Activated CD8-positive, alpha-beta memory T cell treated with anti-CD3 and anti-CD28 coated beads, Interleukin-2, amount 10 ng/mL, durations not matched to agents 7 days and 5 days (primary cell): ENCODE measurements around the gene PKMYT1. TPM values are rescaled to one million over a fixed set of nuclear protein-coding genes. Genes with fewer than 3 reads are reported as not detected.
"Not testable (repeated sequence)": the region's sequence is repeated elsewhere in the genome, so short reads cannot be mapped to it uniquely, and the experiment has no call there.

Experiments used
- ATAC-seq: fragments of 150-1000 bp; cut with Tn5 transposase; one replicate; pipeline ENCODE4 v1.10.0; 2021; ENCODE audit warnings: moderate library complexity
- CTCF ChIA-PET: fragments of 350-600 bp; sonication (Branson Sonifier 250); formaldehyde crosslinking; loops from one replicate; lab custom pipeline; 2021; ENCODE audit warnings: antibody characterized with exemption; lab: Charles Lee
- DNase-seq: peaks from one replicate; pipeline ENCODE4 v3.0.0-alpha.2; 2020
- H3K27ac Mint-ChIP-seq: one replicate; pipeline ENCODE4 v1.8.0; 2021; ENCODE audit warnings: mild to moderate bottlenecking, mixed read lengths
- H3K27me3 Mint-ChIP-seq: one replicate; pipeline ENCODE4 v1.8.0; 2021; ENCODE audit warnings: mixed read lengths
- H3K36me3 Mint-ChIP-seq: one replicate; pipeline ENCODE4 v1.8.0; 2021; ENCODE audit warnings: mild to moderate bottlenecking, mixed read lengths
- H3K4me1 Mint-ChIP-seq: one replicate; pipeline ENCODE4 v1.8.0; 2021; ENCODE audit warnings: mixed read lengths
- H3K4me3 Mint-ChIP-seq: one replicate; pipeline ENCODE4 v1.8.0; 2021; ENCODE audit warnings: mild to moderate bottlenecking, moderate library complexity, mixed read lengths
- H3K9me3 Mint-ChIP-seq: one replicate; pipeline ENCODE4 v1.8.0; 2022; ENCODE audit warnings: low read depth, mixed read lengths
- total RNA-seq, 2 experiments: library from RNA; stranded (reverse); gene quantifications; one replicate each; pipeline ENCODE4 v1.2.3, GENCODE V29; 2021

Gene PKMYT1
- total RNA-seq, 2 experiments from 2014 or later = 146 to 199 TPM

DNA sequence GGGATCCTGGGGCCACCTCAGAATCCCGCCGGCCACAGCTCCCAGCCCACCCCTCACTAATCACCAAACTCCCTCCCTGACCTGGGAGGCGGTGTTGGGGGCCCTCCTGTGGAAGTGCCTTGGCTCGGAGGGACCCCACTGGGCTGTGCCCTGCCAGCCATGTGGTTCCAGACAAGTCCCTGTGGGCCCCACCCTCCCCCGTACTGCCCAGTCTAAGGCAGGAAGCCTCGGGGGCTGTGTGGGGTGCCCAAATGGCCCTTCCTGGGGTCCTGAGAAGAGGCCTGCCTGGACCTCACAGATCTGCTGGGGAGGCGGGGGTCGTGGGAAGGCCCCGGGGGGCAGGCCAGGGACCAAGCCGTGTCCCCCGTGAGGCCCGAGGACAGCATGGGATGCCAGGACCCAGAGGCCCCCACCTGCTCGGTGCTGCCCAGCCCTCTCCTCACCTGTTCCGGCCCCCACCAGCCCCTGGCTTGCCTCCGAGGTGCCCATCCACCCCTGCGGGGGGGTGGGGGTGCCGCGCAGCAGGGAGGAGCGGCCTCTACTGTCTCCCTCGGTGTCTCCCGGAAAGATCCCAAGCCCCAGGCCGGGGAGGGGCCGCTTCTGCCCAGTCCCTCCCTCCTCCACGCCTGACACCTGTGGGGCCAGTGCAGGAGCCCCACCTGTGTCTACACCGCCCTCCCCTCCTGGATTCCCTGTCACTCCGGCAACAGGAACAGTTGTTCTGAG, 25.4 kb downstream of the PKMYT1 start:
- H3K4me1 Mint-ChIP-seq = no peaks in the 10 kb centered on the region
- H3K27ac Mint-ChIP-seq = no peak overlapping the region

DNA sequence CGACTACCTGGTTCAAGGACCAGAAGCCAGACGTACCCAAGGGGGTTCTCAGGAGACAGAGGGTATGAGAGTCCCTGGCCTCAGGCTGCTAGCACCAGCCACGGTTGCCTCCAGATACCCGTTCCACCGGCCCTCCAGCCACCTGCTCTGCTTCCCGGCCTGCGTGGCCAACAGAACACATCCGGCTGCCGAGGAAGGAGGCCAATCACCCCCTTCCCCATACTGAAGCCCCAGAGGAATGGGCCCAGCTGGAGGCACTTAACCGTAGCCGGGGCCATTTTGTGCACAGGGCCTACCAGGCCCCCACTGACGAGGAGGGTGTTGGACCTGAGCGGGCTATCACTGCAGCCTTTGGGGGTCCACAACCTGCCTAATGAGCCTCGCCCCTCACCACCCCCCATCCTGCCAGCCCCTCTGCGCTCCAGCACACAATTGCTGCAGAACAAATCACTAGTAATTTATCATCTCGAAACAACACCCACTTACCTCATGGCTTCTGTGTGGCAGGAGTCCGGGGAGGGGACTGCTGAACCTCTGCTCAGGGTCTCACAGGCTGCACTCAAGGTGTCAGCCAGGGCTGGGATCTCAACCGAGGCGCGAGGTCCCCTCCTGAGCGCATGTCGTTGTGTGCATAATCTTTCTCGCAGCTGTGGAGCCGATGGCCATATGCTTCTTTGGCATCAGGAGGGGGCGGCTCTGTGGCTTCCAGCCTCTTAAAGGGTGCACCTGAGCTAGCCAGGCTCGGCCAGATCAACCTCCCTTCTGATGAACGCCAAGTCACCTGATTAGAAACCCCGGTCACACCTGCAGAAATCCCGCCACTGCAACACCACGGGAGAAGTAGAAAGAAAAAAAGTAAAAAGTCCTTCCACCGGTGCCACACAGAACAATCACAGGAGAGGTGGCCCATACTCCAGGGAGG, 26.3 kb downstream of the PKMYT1 start:
- Mint-ChIP-seq H3K36me3 (no peaks in the 10 kb centered on the region), H3K9me3 (no peaks in the 10 kb centered on the region), H3K27ac (no peak overlapping the region), H3K27me3 (peaks cover 13% of the 10 kb centered on the region), H3K4me1 (no peaks in the 10 kb centered on the region), H3K4me3 (no peak overlapping the region)
- CTCF ChIA-PET = interaction anchor here (1.4 kb wide), 1 partner anchor 27 kb away, joined by 5 read pairs; no protein-coding TSS in a partner anchor
- DNase-seq (no peak), ATAC-seq (no peak)

More for the DNA sequence above, 25.4 kb downstream of the PKMYT1 start:
- Mint-ChIP-seq H3K9me3 (no peaks in the 10 kb centered on the region), H3K36me3 (no peaks in the 10 kb centered on the region), H3K4me3 (no peak overlapping the region), H3K27me3 (peaks cover 15% of the 10 kb centered on the region)
- ATAC-seq = no peak
- no peak for DNase-seq
- CTCF ChIA-PET = no interaction called here

DNA sequence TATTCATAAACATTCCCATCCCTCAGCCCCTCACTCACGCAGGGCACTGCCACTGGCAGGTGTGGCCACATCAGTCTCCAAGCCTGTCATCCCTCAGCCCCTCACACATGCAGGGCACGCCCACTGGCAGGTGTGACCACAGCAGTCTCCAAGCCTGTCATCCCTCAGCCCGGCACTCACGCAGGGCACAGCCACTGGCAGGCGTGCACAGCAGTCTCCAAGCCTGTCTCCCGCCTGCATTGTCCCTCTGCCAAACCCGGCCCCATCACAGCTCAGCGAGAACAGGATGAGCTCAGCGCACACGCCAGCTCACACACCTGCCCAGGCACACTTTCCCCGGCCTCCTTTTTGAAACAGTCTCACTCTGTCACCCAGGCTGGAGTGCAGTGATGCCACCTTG, 27.6 kb downstream of the PKMYT1 start:
- Mint-ChIP-seq H3K27me3 (peaks cover 12% of the 10 kb centered on the region), H3K27ac (no peak overlapping the region), H3K9me3 (no peaks in the 10 kb centered on the region), H3K36me3 (no peaks in the 10 kb centered on the region), H3K4me1 (no peaks in the 10 kb centered on the region), H3K4me3 (no peak overlapping the region)
- ATAC-seq (no peak), DNase-seq (no peak)
- CTCF ChIA-PET = interaction anchor here (0.9 to 1.4 kb wide), 3 partner anchors 8 to 65 kb away, joined by 3 to 5 read pairs (median 5); no protein-coding TSS in a partner anchor

DNA sequence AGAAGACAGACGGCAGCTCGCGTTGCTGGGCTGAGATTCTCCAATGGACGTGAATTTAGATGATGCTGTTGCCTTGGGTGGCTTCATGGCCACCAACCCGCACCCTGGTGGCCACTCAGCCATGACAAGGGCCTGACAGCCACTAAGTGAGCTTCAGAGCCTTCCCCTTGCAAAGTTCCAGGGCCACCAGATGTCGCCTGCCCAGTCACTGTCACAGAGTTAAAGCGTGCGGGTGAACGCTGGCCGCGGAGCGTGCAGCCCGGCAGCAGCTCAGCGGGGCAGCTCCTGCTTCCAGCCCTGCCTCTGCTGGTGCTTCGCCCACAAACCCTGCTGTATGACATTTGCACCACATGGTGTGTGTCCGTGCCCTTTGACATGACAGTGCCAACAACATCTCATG, 29.5 kb downstream of the PKMYT1 start:
- CTCF ChIA-PET = interaction anchor here (1.0 to 1.6 kb wide), 4 partner anchors 13 to 32 kb away, joined by 3 to 4 read pairs (median 3); partner anchors contain the start of genes KREMEN2 and PKMYT1
- no peak overlapping the region for H3K4me3 Mint-ChIP-seq
- H3K4me1 Mint-ChIP-seq = no peaks in the 10 kb centered on the region
- no peak overlapping the region for H3K27ac Mint-ChIP-seq
- ATAC-seq = no peak
- peaks cover 10% of the 10 kb centered on the region for H3K27me3 Mint-ChIP-seq
- no peaks in the 10 kb centered on the region for H3K9me3 Mint-ChIP-seq
- H3K36me3 Mint-ChIP-seq = peaks cover 3% of the 10 kb centered on the region
- DNase-seq = no peak

DNA sequence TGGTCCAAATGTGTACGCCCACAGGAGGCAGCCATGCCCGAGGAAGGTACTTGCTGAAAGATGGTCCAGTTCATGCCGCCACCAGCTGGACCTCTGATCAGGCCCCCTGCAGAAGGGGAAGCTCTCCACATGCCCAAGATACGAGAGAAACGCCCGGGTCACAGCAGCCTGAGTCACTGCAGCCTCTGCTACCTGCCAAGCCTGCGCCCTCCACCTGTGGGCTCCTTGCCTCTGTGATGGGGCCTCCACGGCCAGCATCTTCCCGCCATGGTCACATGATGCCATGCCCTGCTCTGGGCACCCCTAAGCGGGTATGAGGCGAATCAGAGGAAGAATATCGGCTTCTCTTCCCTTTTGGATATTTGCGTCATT, 29.9 kb downstream of the PKMYT1 start:
- ATAC-seq = no peak
- Mint-ChIP-seq H3K4me3 (no peak overlapping the region), H3K4me1 (no peaks in the 10 kb centered on the region), H3K36me3 (peaks cover 3% of the 10 kb centered on the region), H3K9me3 (no peaks in the 10 kb centered on the region), H3K27me3 (peaks cover 10% of the 10 kb centered on the region), H3K27ac (no peak overlapping the region)
- no peak for DNase-seq
- CTCF ChIA-PET = interaction anchor here (1.0 to 1.1 kb wide), 2 partner anchors 30 to 31 kb away, joined by 3 read pairs; partner anchors contain the start of gene PKMYT1

DNA sequence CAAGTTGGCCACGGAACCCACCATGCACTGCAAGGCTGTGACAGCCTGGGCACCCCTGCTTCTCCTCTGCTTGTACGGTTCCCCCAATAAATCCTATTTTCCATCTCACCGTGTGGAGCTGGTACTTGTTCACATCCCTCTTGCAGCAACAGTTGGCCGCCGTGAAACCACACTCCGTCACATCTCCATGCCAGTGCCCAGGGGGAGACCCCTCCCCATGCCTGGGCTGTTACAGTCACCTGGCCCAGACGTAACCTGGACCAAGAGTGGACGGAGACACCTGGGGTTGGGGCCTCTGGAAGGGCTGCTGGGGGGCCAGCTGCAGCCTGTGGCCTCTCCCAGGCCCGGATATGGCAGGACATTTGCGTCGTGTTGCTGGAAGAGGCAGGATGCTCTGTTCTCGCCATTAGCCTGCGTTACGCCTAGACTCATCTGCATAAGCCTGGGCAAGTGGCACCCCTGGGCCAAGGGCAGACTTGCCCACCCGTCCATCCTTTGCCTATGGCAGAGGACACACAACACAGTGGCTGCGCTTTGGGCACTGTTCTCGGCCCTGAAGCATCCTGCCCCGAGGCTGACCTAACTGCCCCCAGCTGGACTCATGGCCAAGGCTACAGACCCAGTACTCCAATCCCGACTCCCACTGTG, 30.4 kb downstream of the PKMYT1 start:
- H3K27ac Mint-ChIP-seq = no peak overlapping the region
- H3K27me3 Mint-ChIP-seq = peaks cover 10% of the 10 kb centered on the region
- peaks cover 3% of the 10 kb centered on the region for H3K36me3 Mint-ChIP-seq
- CTCF ChIA-PET = interaction anchor here (1.0 to 3.0 kb wide), 2 partner anchors 23 to 31 kb away, joined by 3 to 13 read pairs; partner anchors contain the start of gene PKMYT1
- no peaks in the 10 kb centered on the region for H3K4me1 Mint-ChIP-seq
- DNase-seq (no peak), ATAC-seq (no peak)
- H3K9me3 Mint-ChIP-seq = no peaks in the 10 kb centered on the region
- no peak overlapping the region for H3K4me3 Mint-ChIP-seq

DNA sequence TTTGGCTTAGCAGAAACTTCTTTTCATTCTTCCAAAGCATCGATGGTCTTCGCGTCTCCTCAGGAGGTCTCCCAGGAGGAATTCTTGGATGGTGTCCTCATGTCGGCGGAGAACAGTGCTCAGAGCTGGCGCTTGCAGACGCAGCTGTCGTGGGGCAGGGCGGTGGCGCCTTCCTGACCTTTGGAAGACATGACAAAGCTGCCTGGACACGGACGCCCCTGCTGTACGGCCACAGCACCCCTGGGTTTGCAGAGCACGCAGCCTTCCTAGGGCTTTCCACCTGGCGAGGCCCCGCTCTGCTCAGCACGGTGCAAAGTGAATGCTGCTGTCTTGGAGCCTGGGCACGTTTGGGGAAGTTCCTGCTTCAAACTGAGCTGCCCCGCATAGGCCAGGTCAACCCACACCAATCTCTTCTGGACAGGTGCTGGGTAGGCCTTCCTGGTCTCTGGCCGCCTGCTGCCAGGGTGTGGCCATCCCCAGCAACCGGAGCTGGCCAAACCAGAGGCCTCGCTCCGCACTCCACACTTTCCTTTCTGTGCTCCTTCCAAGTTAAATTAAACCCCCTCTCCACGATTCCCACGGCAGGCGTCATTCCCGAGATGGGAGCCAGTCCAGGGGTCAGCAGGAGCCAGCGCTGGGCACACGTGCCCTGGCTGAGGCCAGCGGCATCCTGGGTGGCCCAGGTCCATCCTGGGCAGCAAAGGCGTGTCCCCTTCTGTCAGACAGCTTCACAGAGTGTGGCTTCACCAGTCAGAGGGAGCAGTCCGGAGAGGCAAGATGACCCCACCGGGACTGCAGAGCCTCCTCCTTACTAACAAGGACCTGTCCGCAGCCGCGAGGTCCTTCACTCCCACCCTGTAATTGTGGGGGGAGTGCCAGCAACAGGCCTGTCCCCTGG, 31.2 kb downstream of the PKMYT1 start:
- no peak overlapping the region for H3K27ac Mint-ChIP-seq

DNA sequence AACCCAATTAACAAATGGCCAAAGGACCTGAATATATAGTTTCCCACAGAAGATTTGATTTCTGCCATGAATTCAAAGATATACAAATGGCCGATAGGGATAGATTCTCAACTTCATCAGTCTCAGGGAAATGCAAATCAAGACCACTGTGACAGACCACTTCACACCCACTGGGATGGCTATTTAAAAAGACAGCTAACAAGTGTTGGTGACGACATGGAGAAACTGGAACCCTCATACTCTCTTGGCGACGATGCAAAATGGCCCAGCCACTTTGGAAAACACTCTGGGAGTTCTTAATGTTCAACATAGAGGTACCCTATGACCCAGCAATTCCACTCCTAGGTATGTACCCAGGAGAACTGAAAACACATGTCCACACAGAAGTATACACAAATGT, 33.6 kb downstream of the PKMYT1 start:
- Mint-ChIP-seq H3K4me3 (no peak overlapping the region), H3K27ac (no peak overlapping the region), H3K36me3 (peaks cover 5% of the 10 kb centered on the region), H3K9me3 (no peaks in the 10 kb centered on the region), H3K27me3 (no peaks in the 10 kb centered on the region), H3K4me1 (no peaks in the 10 kb centered on the region)
- ATAC-seq (no peak), DNase-seq (no peak)
- CTCF ChIA-PET = interaction anchor here (1.3 to 3.0 kb wide), 2 partner anchors 15 to 20 kb away, joined by 6 to 13 read pairs; no protein-coding TSS in a partner anchor

More for the DNA sequence above, 31.2 kb downstream of the PKMYT1 start:
- Mint-ChIP-seq H3K4me1 (no peaks in the 10 kb centered on the region), H3K36me3 (peaks cover 3% of the 10 kb centered on the region), H3K9me3 (no peaks in the 10 kb centered on the region), H3K27me3 (peaks cover 6% of the 10 kb centered on the region), H3K4me3 (no peak overlapping the region)
- CTCF ChIA-PET = interaction anchor here (3.0 kb wide), 1 partner anchor 22 kb away, joined by 13 read pairs; no protein-coding TSS in a partner anchor
- DNase-seq = no peak
- no peak for ATAC-seq

DNA sequence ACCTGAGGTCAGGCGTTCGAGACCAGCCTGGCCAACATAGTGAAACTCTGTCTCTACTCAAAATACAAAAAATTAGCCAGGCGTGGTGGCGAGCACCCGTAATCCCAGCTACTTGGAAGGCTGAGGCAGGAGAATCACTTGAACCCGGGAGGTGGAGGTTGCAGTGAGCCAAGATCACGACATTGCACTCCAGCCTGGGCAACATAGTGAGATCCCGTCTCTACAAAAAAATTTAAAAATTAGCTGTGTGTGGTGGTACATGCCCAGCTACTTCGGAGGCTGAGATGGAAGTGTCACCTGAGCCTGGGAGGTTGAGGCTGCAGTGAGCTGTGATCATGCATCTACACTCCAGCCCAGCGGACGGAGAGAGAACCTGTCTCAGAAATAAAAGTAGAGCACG, 36.5 kb downstream of the PKMYT1 start:
- CTCF ChIA-PET = interaction anchor here (3.9 kb wide), 1 partner anchor 17 kb away, joined by 20 read pairs; no protein-coding TSS in a partner anchor

DNA sequence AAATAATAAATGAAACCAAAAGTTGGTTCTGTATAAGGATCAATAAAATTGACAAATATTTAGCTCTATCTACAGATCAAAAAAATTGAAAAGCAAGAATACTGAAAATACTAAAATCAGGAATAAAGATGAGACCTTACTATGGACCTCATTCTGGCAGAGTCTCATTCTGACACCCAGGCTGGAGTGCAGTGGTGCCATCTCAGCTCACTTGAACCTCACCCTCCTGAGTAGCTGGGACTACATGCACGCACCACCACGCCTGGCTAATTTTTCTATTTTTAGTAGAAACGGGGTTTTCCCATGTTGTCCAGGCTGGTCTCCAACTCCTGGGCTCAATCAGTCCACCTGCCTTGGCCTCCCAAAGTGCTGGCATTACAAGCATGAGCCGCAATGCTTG, 38.2 kb downstream of the PKMYT1 start:
- ATAC-seq (no peak), DNase-seq (no peak)
- Mint-ChIP-seq H3K36me3 (peaks cover 22% of the 10 kb centered on the region), H3K27me3 (no peaks in the 10 kb centered on the region), H3K9me3 (no peaks in the 10 kb centered on the region), H3K27ac (no peak overlapping the region), H3K4me1 (no peaks in the 10 kb centered on the region), H3K4me3 (no peak overlapping the region)
- CTCF ChIA-PET = interaction anchor here (1.0 to 3.9 kb wide), 2 partner anchors 15 to 31 kb away, joined by 3 to 20 read pairs; no protein-coding TSS in a partner anchor

More for the DNA sequence above, 36.5 kb downstream of the PKMYT1 start:
- H3K4me3 Mint-ChIP-seq, ATAC-seq, H3K27me3 Mint-ChIP-seq, DNase-seq, H3K4me1 Mint-ChIP-seq, H3K9me3 Mint-ChIP-seq, H3K27ac Mint-ChIP-seq: not testable (repeated sequence)
- H3K36me3 Mint-ChIP-seq = peaks cover 23% of the 10 kb centered on the region

DNA sequence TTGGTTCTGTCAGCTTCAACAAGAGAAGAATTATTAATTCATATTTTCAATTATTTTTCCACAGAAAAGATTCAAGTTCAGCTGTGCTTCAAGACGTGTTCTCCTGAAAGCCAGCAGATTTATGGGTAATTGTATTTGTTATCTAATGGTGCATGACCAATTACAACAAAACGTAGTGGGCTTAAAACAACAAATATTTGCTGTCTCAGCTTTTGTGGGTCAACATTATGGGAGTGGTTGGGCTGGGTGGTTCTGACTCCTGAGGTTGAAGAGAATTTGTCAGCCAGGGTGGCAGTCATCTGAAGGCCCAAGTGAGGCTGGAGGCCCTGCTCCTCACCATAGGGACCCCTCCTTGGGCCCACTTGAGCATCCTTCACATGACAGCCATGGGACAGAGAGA, 40.3 kb downstream of the PKMYT1 start:
- H3K27me3 Mint-ChIP-seq = no peaks in the 10 kb centered on the region
- ATAC-seq (no peak), DNase-seq (no peak)
- H3K27ac Mint-ChIP-seq = no peak overlapping the region
- H3K36me3 Mint-ChIP-seq = peaks cover 20% of the 10 kb centered on the region
- H3K4me1 Mint-ChIP-seq = no peaks in the 10 kb centered on the region
- no peak overlapping the region for H3K4me3 Mint-ChIP-seq
- CTCF ChIA-PET = interaction anchor here (1.0 to 1.4 kb wide), 3 partner anchors 13 to 65 kb away, joined by 3 to 4 read pairs (median 3); partner anchors contain the start of gene PAQR4
- H3K9me3 Mint-ChIP-seq = no peaks in the 10 kb centered on the region

DNA sequence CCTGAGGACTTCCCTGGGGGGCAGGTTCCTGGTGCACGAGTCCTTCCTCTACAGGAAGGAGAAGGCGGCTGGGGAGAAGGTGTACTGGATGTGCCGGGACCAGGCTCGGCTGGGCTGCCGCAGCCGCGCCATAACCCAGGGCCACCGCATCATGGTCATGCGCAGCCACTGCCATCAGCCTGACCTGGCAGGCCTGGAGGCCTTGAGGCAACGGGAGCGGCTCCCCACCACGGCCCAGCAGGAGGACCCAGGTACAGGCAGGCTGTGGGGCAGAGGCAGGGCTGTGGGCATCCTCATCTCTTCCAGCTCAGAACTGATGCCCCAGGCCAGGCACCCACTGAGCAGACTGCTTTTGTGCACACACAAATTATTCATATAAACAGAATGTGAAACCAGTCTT, 42.0 kb downstream of the PKMYT1 start:
- H3K27ac Mint-ChIP-seq = no peak overlapping the region
- DNase-seq (no peak), ATAC-seq (no peak)
- no peaks in the 10 kb centered on the region for H3K9me3 Mint-ChIP-seq
- H3K27me3 Mint-ChIP-seq = no peaks in the 10 kb centered on the region
- no peak overlapping the region for H3K4me3 Mint-ChIP-seq
- H3K36me3 Mint-ChIP-seq = peaks cover 24% of the 10 kb centered on the region
- CTCF ChIA-PET = no interaction called here
- no peaks in the 10 kb centered on the region for H3K4me1 Mint-ChIP-seq
